HG03442 (cell line): ENCODE results near the gene LPCAT3.
"Not testable (repeated sequence)": the region's sequence is repeated elsewhere in the genome, so short reads cannot be mapped to it uniquely, and the experiment has no call there.

ENCODE experiments used
- ATAC-seq: cut with Tn5 transposase; IDR thresholded peaks from one replicate; pipeline ENCODE4 v1.9.1; 2021; ENCODE audit warnings: mild to moderate bottlenecking, moderate library complexity; ENCODE audit not compliant: unreplicated experiment

LPCAT3 gene, protein sequence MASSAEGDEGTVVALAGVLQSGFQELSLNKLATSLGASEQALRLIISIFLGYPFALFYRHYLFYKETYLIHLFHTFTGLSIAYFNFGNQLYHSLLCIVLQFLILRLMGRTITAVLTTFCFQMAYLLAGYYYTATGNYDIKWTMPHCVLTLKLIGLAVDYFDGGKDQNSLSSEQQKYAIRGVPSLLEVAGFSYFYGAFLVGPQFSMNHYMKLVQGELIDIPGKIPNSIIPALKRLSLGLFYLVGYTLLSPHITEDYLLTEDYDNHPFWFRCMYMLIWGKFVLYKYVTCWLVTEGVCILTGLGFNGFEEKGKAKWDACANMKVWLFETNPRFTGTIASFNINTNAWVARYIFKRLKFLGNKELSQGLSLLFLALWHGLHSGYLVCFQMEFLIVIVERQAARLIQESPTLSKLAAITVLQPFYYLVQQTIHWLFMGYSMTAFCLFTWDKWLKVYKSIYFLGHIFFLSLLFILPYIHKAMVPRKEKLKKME

DNA sequence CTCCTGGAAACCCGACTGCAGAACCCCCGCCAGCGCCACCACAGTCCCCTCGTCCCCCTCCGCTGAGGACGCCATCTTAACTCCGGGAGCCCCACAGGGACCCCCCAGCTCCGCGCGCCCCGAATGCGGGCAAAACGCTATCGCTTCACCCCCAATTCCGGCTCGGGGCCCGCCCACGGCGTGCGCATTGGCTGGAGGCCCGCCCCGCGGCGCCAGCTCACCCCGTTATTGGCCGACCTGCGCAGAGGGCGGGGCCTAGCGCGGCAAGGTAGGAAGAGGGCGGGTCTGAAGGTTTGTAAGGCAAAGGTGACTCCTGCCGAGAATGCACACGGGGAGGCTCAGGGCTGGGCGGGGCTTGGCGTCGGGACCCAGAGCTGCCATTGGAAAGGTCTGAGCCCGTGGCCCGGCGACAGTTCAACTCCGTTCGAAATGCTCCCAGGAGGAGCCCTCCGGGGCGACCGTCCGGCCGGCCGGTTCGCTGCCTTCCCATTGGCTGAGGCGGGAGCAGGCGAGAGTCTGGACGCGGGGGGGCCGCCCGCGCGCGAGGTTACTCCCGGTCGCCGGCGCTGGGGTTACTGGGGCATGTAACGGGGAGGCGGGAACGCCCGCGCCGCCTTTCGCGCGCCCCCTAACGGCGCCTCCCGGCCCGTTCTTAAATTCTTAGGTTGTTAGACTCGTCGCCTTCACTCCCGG, at the start of gene LPCAT3:
LPCAT3 (minus strand) TSS at position 127 of the 693 bp plus-strand sequence; CDS start at position 75, 52 bp downstream.
- ATAC-seq = peak; percentile 86

DNA sequence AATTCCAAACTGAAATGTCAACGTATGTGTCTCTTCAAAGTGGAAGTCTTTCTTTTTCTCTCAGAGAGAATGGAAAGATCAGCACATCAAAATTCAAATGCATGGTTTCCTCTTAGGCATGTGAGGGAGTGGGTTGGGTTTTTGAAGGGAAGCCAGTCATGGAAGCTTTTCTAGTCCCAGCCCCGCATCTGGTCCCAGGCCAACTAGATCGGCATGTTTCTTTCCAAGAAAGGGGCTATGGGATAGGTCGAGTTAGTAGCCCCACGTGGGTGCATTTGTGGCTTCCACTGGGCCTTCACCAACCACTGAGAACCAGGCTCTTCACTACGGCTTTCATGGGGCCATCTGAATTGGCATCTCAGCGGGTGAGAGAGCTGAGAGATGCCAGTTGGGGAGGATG, 48.8 kb upstream of the LPCAT3 start:
- ATAC-seq = no peak

DNA sequence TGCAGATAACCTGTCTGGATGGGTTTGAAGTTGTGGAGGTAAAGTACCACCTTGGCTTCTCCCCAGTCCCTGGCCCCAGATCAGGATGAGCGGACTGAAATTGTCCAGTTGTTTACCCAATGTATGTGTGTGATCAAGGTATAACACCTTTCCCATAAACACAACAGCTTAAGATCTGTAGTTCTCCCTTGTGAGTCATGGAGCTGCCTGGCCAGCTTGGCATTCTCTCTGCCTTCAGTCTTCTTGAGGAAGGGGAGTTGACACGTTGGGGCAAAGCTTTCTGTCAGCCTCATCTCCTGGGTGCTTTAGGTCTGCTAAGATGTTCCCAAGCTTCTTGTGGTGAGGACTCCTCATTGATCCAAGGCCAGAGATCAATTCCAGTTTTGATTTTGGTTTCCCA, 48.3 kb upstream of the LPCAT3 start:
- no peak for ATAC-seq

DNA sequence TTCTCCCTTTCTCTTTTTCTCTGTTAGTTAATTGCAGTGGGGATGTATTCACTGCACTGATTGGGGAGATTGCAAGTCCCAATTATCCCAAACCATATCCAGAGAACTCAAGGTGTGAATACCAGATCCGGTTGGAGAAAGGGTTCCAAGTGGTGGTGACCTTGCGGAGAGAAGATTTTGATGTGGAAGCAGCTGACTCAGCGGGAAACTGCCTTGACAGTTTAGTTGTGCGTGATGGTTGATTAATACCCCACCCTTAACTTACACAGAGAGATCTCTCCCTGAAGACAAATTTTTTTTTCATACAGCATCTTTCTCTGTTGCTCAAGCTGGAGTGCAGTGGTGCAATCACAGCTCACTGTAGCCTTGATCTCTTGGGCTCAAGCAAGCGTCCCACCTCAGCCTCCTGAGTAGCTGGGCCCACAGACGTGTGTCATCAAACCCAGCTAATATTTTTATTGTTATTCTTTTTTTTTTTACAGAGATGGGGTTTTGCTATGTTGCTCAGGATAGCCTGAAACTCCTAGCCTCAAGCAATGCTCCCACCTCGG, 46.9 kb upstream of the LPCAT3 start:
- no peak for ATAC-seq

DNA sequence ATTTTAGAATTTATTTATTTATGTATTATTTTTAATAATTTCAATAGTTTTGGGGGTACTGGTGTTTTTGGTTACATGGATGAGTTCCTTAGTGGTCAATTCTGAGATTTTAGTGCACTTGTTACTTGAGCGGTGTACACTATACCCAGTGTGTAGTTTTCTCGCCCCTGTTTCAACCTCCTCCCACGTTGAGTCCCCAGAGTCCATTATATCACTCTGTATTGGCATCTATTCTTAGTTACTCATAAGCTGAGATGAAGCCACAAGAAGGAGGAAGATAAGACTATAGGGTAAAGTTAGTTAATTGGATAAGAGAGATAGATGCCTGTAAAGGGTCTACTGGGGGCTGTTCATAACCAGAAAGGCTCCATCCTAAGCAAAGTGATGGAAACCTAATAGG, 46.2 kb upstream of the LPCAT3 start:
- ATAC-seq = no peak

DNA sequence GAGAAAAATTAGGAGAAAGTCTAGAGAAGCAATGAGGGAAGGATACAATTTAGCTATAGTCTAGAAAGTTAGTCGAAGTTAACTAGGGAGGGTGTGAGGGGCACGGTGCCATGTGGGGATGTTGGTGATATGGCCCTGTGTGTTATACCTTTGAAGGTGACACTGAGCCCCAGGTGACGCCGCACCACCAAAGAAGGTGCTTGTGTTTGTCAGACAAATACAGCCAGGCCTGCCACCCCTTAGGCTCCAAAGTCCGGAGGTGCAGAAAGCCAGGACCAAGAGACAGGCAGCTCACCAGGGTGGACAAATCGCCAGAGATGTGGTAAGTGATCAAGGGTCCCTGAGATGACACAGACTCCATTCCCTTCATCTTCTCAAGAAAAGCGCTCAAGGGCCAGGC, 43.3 kb upstream of the LPCAT3 start:
- ATAC-seq = no peak

DNA sequence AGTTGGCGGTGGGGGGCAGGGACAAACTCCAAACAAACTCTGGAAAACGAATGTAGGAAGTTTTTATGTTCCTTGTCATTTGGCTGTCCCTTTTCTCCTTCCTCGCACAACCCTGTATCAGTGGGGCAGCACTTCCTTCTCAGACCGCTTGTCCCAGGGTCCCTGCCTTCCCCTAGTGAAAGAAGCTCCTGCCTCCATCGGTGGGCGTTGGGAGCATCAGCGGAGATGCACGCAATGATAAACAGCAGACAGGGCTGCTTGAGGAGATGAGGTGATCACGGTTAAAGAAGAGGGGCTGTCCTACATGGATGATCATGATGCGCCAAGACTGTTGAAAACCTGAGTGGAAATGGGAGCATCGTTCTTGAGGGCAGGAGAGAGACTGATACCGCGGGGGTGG, 42.9 kb upstream of the LPCAT3 start:
- no peak for ATAC-seq

DNA sequence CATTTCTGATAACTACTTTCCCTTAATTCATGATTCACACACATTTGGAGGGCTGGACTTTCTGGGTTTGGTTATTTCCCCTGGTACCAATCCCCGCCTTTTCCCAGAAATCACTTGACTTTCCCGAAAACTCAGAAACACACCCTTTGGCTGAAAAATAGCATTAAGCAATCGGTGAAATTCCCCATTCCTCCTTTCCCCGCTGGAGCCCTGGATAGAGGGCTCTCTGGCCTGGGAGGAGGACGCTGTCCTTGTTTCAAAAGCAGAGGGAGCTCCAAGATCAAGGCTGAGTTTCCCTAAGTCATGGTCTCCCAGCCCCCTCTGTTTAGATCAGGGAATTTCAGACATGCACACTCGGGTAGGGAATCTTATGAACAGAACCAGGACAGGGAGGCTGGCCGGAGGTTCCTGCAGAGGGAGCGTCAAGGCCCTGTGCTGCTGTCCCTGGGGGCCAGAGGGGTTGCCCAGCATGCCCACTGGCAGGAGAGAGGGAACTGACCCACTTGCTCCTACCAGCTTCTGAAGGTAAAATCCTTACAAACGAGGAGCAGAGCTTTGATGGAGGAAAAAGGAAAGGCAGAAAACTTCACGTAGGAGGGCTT, 42.2 kb upstream of the LPCAT3 start, which contains the start of gene C1S:
C1S (plus strand) TSS at position 366 of the 602 bp plus-strand sequence. CDS start 1,195 bp downstream, outside the sequence.
- ATAC-seq = no peak

DNA sequence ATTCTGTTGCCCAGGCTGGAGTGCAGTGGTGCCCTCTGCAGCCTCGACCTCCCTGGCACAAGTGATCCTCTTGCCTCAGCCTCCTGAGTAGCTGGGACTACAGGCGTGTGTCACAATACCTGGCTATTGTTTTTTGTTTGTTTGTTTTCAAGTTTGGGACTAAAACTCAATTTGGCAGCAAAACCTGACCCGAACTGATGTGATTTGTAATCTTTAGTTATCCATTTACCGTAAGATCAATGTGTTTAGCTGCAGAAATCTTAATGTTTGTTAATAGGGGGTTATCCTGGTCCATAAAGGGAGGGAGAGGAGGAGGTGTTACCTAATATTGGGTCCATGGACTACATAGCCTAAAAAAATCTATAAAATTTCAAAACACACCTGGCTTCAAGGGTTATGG, 41.5 kb upstream of the LPCAT3 start:
- no peak for ATAC-seq

DNA sequence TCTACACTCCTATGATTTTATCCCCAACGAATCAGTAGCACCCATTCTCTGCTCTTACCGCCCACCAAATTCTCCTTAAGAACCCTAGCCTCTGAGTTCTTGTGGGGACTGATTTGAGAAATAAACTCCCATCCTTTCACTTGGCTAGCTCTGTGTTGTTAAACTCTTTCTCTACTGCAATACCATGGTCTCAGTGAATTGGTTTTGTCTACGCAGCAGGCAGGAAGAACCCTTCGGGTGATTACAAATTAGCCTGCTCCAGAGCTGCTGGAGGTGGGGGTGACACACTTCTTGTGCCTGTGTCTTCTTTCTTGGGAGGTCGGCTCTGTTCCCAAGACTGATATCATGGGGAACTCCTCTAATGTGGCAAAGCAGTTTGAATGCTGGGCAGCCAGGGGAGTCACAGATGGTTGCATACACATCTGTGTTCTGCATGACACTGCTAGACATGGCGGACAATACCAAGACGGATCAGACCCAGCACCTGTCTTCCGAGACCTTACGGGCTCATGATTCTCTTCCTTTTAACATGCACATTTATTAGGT, 40.6 kb upstream of the LPCAT3 start:
- ATAC-seq = no peak

DNA sequence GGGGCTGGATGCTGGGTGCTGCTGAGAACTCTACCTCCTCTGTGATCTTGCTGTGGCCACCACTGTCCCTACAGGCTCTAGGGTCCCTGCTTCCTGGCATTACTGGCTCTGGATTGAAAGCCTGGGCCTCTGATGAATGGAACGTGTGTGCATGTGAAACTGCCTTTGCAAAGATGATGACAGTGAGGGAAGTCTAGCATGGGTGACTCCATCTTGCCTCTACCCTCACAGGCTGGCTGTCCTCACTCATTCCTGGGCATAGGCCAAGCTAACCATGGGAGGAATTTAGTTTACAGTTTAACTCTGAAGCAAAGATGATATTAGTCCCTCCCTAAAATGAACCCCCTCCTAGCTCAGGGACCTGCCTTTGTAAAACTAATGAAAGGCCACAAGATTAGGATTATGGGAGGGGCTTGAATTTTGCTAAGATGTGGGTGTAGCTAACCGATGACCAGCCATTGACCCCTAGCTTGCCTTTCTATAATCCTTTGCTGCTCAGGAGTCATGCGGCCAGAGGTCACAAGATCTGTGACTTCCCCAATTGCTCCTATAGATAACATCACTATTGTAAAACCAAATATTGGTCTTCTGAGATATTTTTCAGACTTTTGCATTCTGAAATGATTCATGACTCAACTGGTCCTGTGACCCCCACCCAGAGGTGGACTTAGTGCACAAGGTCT, 40.0 kb upstream of the LPCAT3 start:
- ATAC-seq = no peak

DNA sequence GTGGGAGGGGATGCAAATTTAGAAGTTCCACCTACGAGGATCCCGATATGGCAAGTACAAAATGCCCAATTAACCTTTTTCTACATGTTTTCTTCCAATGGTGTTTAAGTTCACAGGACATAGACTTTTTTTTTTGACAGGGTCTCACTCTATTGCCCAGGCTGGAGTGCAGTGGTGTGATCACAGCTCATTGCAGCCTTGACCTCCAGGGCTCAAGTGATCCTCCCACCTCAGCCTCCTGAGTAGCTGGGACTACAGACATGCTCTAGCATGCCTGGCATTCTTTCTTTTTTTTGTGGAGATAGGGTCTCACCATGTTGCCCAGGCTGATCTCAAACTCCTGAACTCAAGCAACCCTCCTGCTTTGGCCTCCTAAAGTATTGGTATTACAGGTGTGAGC, 37.5 kb upstream of the LPCAT3 start:
- ATAC-seq = not testable (repeated sequence)

DNA sequence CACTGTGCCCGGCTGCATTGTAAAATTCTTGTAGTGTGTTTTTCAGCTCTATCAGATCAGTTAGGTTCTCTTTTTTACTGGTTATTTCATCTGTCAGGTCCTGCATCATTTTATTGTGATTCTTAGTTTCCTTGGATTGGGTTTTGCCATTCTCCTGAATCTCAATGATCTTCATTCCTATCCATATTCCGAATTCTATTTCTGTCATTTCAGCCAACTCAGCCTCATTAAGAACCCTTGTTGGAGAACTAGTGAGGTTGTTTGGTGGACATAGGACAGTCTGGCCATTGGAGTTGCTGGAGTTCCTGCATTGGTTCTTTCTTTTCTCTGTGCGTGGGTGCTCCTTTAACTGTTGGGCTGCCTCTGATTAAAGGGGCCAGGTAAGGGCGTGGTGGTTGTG, 36.6 kb upstream of the LPCAT3 start:
- no peak for ATAC-seq

DNA sequence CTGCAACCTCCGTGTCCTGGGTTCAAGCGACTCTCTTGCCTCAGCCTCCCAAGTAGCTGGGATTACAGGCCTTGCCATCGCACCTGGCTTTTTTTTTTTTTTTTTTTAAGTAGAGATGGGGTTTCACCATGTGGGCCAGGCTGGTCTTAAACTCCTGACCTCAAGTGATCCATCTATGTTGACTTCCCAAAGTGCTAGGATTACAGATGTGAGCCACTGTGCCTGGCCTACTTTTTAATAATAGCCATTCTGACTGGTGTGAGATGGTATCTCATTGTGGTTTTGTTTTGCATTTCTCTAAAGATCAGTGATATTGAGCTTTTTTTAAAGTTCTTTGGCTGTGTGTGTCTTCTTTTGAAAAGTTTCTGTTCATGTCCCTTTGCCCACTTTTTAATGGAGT, 31.7 kb upstream of the LPCAT3 start:
- not testable (repeated sequence) for ATAC-seq

DNA sequence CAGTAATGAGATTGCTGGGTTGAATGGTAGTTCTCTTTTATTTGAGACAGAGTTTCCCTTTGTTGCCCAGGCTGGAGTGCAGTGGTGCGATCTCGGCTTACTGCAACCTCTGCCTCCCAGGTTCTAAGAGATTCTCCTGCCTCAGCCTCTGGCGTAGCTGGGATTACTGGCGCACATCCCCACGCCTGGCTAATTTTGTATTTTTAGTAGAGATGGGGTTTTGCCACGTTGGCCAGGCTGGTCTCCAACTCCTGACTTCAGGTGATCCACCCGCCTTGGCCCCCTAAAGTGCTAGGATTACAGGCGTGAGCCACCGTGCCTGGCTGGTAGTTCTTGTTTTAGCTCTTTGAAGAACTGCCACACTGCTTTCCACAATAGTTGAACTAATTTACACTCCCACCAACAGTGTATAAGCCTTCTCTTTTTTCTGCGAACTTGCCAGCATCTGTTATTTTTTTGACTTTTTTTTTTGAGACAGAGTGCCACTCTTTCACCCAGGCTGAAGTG, 31.2 kb upstream of the LPCAT3 start:
- not testable (repeated sequence) for ATAC-seq

DNA sequence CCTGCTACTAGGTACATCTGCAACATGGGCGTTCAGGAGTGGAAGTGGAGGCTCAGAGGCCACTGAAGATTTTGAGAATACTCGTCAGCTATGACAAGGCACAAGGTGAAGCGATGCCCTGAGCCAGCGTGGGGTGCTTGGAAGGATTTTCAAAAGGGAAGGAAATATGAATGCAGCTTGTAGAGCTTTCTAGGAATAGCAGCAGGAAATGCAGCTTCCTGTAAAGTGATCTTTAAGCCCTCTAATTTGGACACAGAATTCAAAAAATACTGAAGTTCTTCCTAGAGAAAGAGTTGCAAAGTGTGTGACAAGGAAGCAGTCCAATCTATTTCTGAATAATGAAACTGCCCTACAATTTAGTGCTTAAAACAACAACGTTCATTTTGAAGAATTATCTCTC, 29.0 kb upstream of the LPCAT3 start:
- no peak for ATAC-seq

DNA sequence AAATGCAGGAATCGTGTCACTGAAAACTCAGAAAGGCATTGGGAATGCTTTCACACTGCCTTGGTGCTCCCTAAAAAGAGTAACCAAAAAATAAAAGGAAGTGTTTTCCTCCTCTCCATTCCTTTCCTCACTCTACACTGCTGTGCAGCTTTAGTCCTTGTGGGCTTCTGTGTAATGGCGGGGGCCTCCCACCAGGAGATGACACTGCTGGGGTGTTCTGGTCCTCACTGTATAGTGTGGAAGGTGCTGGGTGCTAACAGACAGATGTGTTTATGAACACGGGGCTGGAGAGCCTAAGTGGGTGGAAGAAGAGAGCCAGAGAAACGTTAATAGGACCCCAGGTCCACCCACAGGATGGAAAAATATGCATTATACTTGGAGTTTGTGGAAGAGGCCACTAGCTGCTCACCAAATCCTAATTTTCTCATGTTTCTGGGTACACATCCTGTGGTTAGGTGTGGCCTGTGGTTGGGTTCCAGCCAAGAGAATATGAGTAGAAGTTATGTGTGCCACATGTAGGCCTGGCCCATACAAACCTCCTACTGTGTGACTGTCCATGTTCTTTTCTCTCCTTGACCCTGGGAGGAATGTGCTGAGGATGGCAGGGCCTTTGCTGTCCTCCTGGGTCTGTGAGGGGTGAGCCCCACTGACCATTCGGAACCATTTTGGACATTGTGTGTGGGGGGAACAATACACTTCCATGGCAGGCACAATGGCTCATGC, 28.3 kb upstream of the LPCAT3 start:
- ATAC-seq = no peak

DNA sequence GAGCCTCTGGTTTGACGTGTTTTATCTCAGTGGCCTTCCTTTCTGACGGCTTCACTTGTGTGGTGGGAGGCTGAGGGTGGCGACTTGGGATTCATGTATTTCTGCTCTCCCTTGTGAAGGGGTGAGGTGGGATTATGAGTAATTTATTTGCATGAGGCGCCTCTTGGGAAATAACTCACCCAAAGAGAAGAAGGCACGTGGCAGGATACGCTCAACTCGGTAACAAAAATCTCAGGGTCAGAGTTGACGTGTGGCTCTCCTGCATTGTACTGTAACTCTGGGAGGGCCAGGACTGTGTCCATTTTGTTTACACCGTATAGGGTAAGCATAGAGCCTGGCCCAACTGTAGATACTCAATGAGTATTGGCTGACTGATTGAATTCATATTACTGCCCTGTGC, 27.6 kb upstream of the LPCAT3 start:
- ATAC-seq = no peak

DNA sequence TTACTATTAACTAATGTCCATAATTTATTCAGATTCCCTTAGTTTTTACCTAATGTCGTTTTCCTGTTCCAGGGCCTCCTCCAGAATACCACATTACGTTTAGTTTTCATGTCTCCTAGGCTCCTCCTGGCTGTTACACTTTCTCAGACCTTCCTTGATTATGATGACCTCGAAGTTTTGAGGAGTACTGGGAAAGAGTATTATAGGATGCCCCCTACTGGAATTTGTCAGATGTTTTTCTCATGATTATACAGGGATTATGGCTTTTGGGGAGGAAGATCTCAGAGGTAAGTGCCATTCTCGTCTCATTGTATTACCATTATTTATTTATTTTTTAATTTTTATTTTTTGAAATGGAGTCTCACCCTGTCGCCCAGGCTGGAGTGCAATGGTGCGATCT, 24.6 kb upstream of the LPCAT3 start:
- no peak for ATAC-seq

DNA sequence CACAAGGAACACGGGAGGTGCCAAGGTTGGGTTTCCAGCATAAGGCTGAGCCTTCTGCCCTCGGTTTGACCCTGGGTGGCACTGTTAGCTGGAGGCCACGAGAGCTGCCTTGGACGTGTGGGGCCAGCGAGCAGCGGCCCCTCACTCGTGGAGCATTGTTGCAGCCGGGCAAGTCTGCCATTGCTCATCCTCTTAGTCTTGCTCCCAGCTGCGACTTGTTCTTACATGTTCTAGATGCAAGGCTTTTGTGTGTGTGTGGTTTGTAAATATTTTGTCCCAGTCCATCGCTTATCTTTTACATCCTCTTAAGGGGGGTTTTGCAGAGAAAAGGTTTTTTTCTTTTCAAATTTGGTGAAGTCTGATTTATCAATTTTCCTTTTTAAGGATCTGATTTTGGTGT, 21.1 kb upstream of the LPCAT3 start:
- ATAC-seq = no peak
